Ovary (tissue), 3 donors: Measurements from ENCODE around the gene COL8A2.
A peak's percentile ranks its signal among the peaks of the same experiment; 100 is the strongest.

Source experiments
- EP300 ChIP-seq: sonication (generic); formaldehyde crosslinking; IDR thresholded peaks from one replicate; pipeline ENCODE4 v1.6.1; 2017; ENCODE audit warnings: antibody characterized with exemption
- POLR2A ChIP-seq: fragments of 450-650 bp; IDR thresholded peaks from one replicate; pipeline ENCODE4 v1.6.1; 2017; ENCODE audit warnings: antibody characterized with exemption, mild to moderate bottlenecking, moderate library complexity
- TF ChIP-seq, protein P1 (sequence below), 3 donors: fragments of 450-650 bp in 2 of 3; fragments of 200-600 bp in 1 of 3; IDR thresholded peaks; one replicate each; pipeline versions ENCODE4 v1.5.1 to v1.8.0; 2016 to 2022; ENCODE audit warnings: antibody characterized with exemption in 3 of 3, mild to moderate bottlenecking in 1 of 3
- donor health status: DM: no; HTN: no; CAD: no.

DNA sequence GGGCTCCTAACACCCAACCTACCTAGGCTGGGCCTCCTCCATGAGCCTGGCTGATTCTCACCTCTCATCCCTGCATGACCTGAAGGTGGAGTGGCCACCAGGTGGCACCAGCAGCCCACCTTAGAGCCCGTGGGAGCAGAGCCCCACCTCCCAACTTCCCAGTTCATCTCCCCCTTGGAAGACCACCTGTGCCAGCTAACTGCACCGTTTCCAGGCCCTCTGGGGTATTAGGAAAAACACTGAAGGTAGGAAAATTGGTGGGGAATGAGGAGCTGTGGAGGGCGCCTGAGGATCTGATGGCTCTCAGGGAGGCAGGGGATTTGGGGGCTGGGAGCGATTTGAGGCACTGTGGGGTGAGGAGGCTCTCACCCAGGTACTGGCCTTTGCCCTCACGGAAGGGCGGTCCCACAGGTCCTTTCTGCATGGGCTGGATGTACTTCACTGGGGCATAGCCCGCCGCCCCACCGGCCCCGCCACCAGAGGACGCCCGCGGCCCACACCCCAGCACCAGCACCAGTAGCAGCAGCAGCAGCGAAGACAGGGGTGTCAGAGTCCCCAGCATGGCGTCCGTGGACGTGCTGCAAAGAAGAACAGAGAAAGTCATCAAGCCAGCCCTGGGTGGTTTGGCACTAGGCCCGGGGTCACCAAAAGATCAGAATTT is 25.2 kb downstream of the COL8A2 start:
- TF ChIP-seq, protein P1, sequence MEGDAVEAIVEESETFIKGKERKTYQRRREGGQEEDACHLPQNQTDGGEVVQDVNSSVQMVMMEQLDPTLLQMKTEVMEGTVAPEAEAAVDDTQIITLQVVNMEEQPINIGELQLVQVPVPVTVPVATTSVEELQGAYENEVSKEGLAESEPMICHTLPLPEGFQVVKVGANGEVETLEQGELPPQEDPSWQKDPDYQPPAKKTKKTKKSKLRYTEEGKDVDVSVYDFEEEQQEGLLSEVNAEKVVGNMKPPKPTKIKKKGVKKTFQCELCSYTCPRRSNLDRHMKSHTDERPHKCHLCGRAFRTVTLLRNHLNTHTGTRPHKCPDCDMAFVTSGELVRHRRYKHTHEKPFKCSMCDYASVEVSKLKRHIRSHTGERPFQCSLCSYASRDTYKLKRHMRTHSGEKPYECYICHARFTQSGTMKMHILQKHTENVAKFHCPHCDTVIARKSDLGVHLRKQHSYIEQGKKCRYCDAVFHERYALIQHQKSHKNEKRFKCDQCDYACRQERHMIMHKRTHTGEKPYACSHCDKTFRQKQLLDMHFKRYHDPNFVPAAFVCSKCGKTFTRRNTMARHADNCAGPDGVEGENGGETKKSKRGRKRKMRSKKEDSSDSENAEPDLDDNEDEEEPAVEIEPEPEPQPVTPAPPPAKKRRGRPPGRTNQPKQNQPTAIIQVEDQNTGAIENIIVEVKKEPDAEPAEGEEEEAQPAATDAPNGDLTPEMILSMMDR (IDR thresholded peaks at IDR 0.05), result peak; percentile 56 to 83 (median 80)
- TF ChIP-seq EP300, result no peak
- no peak for TF ChIP-seq POLR2A
